Lower leg skin (tissue), 3 donors: ENCODE data around the gene TCF7L2.

Experiments used
- CTCF ChIP-seq, 3 donors: fragments of 450-650 bp; IDR thresholded peaks; one replicate each; pipeline ENCODE4 v1.5.1; 2016; ENCODE audit warnings: antibody characterized with exemption in 3 of 3, mild to moderate bottlenecking in 3 of 3, moderate library complexity in 2 of 3
- POLR2A ChIP-seq, 2 donors: fragments of 450-650 bp; IDR thresholded peaks; one replicate each; pipeline ENCODE4 v1.6.1; 2016 to 2017; ENCODE audit warnings: antibody characterized with exemption in 2 of 2, mild to moderate bottlenecking in 1 of 2, moderate library complexity in 1 of 2

- no peak for TF ChIP-seq CTCF (IDR thresholded peaks at IDR 0.05)
- no peak for TF ChIP-seq POLR2A (IDR thresholded peaks at IDR 0.05)
Measured at GRCh38 chr10:113011592-113012374, 61.7 kb downstream of the TCF7L2 start.
